GM19099 (cell line): ENCODE results near the gene GCNT2.

Experiments used
- POLR2A ChIP-seq: IDR thresholded peaks from 3 replicates; pipeline ENCODE4 v1.6.1; 2011; ENCODE audit warnings: low read depth; ENCODE audit not compliant: insufficient read length; ENCODE audit errors: extremely low read depth

GCNT2 gene

DNA sequence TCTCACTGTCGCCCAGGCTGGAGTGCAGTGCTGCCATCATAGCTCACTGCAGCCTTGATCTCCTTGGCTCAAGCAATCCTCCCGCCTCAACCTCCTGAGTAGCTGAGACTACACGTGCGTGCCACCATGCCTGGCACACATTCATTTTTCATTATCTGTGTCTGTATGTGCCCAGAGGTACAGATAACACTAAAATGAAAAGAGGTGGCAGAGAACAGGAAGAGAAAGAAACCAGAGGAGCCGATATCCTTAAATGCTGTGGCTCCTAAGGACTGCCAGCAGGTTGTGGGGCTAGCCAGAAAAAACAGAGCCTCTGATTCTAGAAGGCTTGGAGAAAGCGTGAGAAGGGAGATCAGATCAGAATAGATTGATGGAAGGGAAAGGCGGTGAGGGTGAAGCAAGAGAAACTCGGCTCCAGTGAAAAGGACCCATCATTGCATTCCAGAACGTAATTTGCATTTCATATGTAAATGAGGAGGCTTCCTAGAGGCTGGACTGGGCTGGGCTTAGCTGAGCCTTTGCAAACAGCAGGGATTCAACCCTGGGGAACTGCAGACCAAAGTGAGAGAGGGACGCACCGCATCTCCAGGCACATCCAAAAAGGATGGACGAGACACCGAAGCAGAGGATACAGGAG lies 64.2 kb downstream of the GCNT2 start:
- no peak for TF ChIP-seq POLR2A

DNA sequence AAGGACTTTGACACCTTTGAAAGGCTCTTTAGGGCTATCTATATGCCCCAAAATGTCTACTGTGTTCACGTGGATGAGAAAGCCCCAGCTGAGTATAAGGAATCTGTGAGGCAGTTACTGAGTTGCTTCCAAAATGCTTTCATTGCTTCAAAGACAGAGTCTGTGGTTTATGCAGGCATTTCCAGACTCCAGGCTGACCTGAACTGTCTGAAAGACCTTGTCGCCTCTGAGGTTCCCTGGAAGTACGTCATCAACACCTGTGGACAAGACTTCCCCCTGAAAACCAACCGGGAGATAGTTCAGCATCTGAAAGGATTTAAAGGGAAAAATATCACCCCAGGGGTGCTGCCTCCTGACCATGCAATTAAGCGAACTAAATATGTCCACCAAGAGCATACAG lies 65.2 kb downstream of the GCNT2 start:
- TF ChIP-seq POLR2A, result no peak

DNA sequence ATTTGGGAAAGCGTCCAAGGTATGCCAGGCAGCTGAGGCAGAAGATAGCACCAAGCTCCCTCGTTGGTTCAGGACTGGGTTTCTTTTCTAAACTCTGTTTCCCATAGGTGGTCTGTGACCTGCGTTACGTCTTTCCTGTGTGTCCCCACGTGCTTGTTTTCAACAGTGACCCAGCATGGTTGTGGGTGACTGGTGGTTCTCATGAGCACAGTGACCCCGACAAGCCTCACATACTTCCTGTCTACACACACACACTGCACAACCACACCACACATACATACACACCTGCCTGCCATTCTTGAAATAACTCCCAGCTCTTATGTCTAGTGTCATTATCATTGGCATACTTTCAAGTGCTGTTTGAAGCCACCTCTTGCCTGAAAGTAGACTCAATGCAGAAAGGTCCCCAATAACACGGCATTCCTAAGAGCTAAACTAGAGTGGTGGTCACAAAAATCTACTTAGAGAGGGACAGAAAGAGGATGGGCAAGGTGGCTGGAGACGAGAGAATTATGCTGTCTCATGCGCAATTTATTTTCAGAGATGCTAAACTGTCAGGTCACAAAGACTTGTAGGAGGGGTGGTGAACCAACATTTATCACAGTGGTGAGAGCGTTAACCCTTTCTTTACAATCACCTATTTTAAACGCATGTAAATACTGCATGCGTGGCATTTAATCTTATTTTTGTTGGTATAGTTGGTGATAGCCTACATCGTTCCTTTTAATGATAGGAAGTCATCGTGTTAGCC lies 66.7 kb downstream of the GCNT2 start:
- TF ChIP-seq POLR2A, result no peak

DNA sequence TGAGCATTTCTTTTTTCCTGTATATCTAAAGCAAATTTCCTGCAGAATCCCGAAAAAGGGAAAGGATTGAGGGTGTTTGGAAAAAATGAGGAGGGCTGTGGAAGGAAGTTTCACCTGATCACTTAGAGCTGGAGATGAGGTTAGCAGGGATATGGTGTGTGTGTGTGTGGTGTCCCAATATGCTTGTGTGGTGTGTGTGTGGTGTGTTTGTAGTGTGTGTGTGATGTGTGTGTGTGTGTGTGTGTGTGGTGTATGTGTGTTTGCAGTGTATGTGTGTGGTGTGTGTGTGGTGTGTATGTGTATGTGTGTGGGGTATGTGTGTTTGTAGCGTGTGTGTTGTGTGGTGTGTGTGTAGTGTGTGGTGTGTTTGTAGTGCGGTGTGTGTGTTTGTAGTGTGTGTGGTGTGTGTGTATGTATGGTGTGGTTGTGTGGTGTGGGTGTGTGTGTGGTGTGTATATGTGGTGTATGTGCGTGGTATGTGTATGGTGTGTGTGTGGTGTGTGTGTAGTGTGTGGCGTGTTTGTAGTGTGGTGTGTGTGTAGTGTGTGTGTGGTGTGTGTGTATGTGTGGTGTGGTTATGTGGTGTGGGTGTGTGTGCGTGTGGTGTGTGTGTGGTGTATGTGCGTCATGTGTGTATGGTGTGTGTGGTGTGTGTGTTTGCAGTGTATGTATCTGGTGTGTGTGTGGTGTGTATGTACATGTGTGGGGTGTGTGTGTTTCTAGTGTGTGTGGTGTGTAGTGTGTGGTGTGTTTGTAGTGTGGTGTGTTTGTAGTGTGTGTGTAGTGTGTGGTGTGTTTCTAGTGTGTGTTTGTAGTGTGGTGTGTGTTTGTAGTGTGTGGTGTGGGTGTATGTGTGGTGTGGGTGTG lies 67.6 kb downstream of the GCNT2 start:
- TF ChIP-seq POLR2A, result no peak

DNA sequence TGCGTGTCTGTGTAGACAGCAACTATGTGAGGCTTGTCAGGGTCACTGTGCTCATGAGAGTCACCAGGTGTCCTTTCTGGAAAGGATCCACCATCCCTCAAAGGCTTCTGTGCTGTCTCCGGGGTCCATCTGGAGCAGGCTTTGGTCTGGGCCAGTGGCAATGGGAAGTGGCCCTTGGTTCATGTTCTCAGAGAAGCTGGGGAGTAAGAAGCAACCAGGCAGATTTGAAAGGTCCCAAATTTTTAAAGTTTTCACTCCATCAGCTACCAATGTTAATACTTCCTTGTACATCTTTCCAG lies 68.2 kb downstream of the GCNT2 start:
- no peak for TF ChIP-seq POLR2A

DNA sequence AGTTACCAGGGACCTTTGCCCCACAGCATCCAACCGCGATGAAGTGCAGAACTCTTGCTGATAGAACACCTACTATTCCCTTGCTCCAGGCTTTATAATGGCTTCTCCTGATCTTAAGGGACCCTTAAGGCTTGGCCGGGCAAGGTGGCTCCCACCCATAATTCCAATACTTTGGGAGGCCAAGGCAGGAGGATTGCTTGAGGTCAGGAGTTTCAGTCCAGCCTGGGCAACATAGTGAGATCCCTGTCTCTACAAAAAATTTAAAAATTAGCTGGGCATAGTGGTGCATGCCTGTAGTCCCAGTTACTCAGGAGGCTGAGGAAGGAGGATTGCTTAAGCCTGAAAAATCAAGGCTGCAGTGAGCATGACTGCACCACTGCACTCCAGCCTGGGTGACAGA lies 68.8 kb downstream of the GCNT2 start:
- TF ChIP-seq POLR2A, result no peak

DNA sequence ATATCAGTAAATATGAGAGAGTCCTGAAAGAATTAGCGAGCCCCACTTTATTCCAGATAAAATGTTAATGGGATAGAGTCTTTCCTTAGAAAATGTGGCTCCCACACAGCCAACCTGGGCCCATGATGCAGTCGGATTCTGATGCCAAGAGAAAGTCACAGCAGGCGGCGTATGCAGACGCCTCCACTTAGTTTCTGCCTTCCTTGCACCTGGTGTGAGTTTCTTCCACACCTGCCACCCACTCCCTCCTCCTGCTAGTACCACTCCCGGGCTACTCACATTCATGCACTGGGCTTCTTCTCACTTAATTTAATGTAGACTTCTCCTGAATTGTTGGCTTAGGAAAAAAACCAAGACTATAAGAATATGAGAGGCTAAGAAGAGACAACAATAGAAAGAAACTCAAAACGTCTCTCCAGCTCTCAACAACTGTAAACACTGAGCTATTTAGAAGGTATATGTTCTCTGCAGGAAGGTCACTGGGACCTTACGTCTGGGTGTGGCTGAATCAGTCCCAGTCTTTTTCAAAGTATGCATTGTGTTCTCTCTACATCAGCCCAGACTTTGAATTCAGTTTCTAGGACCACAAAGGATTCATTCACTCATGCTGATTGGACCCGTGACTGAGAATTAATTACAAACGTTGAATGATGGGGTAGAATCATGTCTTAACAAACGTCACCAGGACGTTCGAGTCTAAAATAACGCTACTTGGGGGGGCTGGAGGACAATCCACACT lies 70.4 kb downstream of the GCNT2 start:
- TF ChIP-seq POLR2A, result no peak

DNA sequence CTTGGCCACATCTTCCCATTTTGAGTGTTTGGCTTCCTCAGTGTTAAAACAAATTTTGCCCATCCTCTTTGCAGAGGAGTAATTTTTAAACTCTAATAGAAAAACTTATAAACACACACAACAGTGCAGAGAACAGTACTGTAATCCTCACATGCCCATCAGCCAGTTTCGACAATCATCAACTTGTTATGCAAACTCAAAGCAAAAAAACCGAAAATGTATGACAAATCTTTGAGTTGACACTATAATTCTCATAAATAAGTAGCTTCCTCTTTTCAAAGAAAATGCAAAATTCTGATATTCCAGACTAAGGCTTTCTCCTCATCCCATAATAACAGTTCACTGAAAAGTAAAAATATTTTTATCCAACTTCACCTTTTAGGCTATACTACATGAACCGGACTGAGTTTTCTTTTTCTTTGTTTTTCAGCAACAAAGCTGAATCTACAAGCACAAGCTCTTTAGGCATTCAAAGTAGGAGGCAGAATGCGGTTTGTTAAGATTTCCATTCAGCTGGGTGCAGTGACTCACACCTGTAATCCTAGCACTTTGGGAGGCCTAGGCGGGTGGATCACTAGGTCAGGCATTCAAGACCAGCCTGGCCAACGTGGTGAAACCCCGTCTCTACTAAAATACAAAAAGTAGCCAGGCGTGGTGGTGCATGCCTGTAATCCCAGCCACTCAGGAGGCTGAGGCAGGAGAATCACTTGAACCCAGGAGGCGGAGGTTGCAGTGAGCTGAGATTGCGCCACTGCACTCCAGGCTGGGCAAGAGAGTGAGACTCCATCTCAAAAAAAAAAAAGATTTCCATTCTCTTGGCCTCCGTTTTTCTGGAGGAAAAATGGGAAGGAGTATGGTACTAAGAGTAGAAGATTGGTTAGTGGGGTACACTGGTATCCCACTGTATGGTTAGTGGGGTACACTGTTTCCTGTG lies 74.8 kb downstream of the GCNT2 start:
- no peak for TF ChIP-seq POLR2A

DNA sequence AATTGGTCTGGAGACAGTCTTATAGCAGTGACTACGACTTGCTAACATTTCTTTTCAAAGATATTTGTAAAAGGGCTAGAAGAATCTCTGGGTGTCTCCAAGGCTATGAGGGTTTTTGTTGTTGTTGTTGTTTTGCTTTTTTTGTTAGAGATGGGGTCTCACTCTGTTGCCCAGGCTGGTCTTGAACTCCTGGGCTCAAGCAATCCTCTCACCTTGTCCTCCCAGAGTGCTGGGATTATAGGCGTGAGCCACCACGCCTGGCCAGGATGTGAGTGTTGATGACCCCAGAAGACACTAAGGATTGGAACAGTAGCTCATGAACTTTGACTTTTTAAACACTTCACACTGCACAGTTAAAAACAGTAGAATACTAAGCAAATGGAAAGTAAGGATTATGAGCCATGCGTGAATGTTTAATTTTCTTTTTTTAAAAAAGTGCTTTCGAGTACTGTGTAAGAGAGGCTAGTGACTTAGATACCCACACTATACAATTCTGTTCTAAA lies 76.4 kb downstream of the GCNT2 start:
- no peak for TF ChIP-seq POLR2A

DNA sequence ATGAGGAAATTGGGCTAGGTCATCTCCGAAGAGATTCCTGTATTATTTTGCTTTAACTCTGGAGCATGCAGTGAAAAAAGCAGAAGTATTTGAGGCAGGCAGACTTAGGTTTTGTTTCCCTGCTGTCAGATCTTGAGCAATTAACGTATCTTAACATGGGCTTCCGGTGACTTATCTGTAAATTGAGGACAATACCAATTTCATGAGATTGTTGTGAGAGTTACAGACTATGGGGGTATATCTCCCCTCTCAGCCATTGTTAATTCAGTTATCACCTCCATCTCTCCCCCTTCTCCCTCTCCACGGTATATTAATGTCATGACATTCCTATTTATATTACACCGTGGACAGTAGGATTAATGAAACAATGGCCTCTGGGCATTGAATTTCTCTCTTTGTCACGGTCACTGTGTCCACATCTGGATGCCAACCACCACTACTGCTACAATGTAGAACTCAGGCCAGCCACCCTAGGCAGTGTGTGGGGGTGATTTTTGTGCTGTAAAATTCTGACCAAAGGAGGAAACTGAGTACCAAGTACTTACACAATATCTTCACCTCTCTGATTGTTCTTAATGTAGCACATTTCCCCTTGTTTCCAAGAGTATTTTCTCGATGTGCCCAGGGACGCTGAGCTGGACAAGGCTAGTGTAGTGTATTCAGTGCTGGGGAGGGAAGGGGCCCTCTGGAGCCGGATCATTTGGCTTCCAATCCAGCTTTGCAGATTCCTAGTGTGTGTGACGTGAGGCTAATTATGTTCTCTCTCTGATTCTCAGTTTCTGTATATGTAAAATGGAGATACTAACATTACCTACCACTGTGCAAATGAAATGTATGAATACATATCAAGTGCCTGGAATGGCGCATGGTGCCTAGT lies 77.2 kb downstream of the GCNT2 start:
- TF ChIP-seq POLR2A, result no peak

DNA sequence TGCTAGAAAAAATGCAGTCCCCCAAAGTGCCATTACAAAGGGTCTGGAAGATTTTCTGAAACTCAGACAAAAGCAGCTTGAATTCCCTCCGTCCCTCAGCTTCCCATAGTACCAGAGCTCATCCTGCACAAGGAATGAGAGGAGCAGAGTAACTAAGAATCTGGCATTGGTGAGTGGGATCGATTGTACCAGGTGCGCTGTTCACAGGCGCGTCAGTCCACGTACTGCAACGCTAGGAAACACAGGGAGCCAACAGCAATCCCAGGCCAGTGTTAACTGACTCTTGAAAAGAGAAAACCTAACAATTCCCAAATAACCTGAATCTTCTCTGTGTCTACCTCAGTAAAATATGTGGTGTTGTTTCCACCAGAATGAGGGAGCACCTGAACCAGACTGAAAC lies 77.9 kb downstream of the GCNT2 start:
- TF ChIP-seq POLR2A, result no peak

DNA sequence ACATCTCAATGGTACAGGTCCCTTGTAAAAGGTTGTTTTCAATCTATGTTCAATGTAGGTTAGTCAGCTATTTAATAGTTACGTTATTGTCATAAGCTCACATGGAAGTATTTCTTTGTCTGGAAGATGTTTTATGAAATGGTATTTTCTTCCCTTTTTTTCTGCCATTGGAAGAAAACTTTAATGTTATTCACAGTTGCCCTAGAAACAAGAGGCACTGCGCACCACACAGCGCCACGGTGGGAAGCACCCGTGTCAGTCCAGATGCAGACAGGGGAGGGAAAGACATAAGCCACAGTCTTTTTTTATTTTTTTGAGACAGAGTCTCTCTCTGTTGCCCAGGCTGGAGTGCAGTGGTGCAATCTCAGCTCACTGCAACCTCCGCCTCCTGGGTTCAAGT lies 82.1 kb downstream of the GCNT2 start:
- TF ChIP-seq POLR2A, result no peak

DNA sequence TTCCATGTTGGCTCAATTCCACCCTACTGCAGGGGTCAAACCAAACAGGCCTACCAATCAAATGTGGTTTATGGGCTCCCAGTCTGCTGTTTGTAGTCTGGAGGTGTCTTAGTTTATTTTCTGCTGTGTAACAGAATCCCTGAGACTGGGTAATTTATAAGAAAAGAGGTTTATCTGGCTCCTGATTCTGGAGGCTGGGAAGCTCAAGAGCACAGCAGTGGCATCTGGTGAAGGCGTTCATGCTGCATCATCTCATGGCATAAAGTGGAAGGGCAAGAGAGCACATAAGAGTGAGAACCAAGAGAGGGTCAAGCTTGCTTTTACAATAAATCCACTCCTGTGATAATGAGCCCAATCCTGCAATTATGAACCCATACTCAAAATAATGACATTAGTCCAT lies 87.9 kb downstream of the GCNT2 start:
- TF ChIP-seq POLR2A, result no peak

DNA sequence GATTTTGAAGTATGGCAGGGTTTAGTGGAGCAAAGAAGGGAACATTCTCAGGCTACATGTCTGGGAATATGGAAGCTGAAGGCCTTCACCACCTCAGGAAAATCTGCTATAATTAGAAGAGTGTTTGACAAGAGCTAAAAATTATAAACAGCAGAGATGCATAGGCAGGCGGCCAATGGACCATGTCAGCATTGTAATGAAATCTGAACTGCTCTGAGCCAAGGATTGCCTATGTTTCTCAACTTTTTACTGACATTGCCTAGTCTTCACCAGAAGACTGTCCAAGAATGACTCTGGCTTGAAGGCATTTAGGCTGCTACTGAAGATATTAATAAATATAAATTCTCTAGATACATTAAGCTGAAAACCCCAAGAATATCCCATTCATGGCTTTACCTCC lies 89.1 kb downstream of the GCNT2 start:
- TF ChIP-seq POLR2A, result no peak

DNA sequence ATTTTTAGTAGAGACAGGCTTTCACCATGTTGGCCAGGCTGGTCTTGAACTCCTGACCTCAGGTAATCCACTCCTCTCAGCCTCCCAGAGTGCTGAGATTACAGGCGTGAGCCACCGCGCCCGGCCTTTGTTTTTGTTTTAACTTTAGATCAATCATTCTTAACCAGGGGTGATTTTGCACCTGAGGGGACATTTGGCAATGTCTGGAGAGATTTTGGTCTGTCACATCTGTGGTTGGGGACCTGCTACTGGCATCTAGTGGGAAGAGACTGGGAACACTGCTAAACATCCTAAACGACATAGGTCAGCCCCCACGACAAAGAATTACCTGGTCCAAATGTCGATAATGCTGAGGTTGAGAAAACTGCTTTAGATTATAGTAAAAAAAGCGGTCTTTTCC lies 91.0 kb downstream of the GCNT2 start:
- no peak for TF ChIP-seq POLR2A
